ENCODE data around the gene IMPDH1.

The IMPDH1 gene

DNA sequence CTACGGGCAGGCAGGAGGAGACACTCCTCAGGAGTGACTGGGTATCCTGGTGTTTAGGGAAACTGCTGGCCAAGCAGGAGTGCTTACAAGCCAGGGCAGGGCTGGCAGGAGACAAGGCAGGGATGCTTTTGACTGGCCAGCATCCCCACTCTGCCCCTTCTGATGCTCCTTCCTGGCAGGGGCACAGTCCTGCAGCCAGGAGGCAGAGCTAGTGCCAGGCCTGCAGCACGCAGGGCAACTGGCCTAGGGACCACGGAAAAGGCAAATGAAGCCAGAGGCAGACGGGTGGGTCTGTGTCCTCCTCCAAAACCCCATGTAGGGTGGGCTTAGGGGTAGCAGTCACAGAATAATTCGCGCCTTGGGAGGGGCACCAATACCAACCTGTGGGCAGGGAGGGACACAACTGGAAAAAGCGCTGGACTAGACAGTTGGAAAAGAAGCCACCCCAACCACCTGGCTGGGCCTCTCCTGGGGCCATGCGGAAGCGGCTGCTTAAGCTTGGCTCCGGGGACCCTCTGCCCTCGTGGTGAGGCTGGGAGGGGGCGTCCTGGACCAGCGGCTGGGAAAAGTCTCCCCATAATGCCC, 4.8 kb downstream of the IMPDH1 start:
- no peak for DNase-seq

DNA sequence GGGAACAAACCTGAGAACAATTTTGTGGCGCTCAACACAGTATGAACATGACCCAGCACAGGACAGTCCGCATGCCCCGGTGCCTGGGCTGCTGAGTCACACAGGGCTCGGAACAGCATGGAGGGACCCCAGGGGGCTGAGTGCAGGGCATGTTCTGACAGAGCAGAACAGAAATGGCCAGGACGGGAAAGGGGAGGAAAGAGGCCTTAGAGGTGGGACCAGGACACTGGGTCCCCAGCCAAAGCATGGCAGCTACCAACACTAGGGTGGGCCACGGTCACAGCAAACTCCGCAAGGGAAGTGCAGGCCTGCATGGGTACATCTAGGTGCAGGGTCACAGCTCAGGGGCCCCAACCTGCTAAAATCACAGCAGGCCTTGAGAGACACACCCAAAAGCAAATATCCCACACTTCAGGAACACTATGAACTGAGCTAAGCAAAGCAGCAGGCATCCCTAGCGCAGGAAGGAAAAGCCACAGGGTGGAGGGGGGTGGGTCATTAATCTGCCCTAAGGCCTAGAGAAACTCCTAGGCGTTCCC, 5.6 kb downstream of the IMPDH1 start:
- DNase-seq = no peak

DNA sequence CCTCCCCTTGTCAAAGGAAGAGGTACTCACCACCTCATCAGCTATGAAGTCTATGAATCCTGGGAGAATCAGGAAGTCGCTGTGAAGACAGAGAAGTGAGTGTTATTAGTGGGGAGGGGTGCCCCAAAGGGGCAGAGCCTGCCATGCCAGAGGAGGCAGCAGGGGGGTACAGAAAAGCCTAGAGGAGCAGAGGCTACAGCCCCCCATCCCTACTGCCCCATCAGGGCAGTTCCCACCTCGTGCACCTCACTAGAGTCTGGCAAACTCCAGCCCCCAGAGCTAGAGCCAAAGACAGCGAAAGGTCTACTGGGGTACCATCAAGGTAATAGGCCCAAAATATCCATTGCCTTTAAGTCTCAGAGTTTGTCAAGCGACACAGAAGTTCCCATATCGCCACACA, 6.1 kb downstream of the IMPDH1 start:
- DNase-seq = no peak

- DNase-seq = no peak
Measured at GRCh38 chr7:128402356-128402755, 7.4 kb downstream of the IMPDH1 start.

- DNase-seq = no peak
Measured at GRCh38 chr7:128400566-128400965, 9.2 kb downstream of the IMPDH1 start.

- DNase-seq = no peak
Measured at GRCh38 chr7:128399991-128400390, 9.8 kb downstream of the IMPDH1 start.

GRCh38 chr7:128398841-128399135, 11.0 kb downstream of the IMPDH1 start:
- no peak for DNase-seq

DNA sequence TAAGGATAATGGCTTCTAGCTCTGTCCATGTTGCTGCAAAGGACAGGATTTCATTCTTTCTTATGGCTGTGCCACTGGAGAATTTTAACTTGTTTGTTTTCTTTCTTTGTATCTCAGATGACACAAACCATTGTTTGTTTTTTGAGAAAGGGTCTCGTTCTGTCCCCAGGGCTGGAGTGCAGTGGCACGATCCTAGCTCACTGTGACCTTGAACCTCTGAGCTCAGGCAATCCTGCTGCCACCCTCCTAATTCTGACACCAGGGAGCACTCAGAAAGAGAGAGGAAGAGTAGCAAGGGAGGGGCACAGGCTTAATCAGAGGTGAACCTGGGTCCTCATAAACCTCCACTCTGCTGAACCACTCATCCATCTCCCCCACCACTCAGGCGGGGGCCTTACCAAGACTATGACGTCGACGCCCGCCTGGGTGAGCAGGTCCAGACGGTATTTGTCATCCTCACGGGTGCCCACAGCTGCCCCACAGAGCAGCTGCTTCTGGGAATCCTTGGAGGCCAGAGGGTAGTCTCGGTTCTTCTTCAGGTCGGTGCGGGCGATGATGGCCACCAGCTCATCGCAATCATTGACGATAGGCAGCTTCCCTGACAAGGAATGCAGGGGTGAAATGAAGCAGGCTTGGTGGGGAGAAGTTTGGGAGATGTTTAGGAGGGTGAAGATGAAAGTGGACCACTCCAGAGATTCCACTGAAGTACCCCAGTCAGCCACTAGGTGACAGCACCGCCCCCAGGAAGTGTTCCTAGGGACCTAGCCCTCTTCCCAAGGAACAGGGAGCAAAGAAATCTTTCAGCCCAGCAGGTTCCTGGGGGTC, 11.6 kb downstream of the IMPDH1 start:
- no peak for DNase-seq

DNA sequence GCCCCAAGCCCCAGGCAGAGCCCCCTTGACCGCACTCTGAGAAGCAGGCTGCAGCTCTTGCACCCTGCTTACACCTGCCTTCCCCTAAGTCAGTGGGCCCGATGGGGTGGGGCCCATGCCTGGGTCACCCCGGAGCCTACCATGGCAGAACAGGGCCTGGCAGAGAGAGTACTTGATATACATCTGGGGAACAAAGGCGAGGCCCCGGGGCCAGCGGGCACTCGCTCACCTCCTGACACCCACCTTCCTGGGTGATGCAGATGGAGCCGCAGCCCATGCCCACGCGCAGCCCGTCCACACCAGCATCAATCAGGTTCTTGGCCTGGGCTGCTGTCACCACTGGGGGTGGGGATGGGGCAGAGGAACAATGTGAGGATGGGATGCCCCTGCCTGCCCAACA, 13.4 kb downstream of the IMPDH1 start:
- DNase-seq = no peak

GRCh38 chr7:128395748-128396147, 14.0 kb downstream of the IMPDH1 start:
- no peak for DNase-seq

DNA sequence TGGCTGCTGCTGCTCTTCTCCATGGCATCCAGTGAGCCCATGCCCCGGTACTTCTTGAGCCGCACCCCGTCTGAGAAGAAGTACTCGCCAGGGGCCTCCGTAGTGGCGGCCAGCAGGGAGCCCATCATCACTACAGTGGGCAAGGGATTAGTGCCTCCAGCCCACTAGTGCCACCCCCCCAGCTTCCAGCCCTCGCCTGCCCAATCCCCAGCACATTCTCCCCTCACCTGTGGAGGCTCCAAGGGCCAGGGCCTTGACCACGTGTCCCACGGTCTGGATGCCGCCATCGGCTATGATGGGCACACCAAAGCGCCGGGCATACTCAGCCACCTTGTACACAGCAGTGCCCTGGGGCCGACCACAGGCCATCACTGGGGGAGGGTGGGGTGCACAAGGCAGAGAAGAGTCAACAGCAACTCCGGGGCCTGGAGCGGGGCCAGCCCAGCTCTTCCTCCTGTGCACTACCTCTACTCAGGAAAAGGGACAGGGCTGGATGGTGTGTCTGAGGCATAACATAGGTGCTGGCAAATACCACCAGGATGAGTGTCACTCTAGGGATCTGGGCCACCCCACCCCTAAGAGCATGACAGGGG, 14.8 kb downstream of the IMPDH1 start:
- DNase-seq = no peak

DNA sequence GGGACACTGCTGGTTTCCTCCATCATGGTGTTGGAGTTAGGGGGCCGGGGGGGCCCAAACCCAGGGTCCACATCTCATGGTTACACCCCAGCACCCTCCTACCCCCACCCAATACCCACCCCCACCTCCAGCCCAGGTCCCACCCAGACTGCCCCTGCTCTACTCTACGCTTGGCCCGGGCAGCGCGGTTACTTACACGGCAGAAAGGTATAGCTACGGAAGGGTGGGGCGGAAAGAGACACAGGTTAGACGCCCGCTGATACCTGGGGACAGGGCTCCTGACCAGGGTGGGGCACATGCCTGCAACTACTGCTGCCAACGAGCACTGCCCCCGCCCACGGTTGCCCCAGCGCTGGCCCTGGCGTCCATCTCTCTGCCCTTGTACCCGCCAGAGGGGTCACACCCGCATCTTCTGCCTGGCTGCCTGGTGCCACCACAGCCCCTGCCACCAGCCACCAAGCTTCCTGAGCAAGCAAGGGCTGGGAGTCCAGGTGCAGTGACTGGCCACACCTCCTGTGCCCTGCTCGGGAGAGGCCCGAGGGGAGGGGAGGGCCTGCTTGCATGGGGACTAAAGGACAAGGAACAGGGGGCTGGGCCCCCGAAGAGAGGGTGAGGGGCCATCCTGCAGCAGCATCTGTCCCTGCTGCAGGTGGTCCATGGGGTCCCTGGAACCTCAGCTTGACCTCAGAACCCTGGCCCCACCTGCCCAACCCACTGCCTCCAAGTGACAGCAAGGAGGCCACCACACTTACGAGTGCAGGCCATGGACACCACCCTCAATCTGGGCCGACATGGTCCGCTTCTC, 16.1 kb downstream of the IMPDH1 start:
- no peak for DNase-seq

DNA sequence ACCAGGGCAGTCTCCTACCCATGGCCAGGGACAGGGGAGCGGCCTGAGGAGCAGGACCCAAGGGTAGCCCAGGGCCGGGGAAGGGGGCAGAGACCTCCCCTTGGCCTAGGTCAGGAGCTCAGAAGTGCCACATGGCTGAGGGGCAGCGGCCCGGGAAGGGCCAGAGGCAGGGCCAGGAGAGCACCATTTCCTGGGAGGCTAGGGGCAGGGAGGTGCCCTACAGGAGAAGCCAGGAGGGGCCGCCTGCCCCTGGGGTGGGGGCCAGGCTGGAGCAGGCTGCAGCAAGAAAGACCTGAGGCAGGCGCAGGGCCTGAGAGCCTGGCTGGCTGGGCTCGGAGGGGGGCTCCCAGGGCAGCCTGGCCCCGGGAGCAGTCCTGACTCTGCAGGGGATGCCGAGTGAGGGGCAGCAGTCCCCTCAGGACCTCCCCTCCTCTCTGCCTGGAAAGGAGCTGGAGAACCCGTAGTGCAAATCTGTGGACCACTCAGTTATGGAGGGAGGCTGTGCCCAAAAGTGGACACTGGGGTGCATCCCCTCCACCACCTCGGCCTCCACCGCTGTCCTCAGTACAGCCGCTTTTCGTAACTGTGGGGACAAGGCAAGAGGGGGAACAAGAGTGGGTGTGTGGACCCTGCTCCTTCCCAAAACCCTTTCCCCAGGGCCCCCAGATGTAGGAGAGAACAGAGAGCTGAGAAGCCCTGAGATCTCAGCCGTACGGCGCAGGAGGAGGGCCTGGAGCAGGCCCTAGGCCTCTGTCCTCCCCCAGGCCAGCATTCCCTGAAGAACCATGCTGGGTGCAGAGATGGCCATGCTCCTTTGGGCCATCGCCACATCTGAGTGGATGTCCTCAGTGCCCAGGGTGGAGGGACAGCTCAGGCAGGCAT, 17.1 kb downstream of the IMPDH1 start:
- DNase-seq = no peak

- no peak for DNase-seq
Measured at GRCh38 chr7:128391805-128392204, 18.0 kb downstream of the IMPDH1 start.

- no peak for DNase-seq
Measured at GRCh38 chr7:128390871-128391565, 18.8 kb downstream of the IMPDH1 start.

- DNase-seq = no peak
Measured at GRCh38 chr7:128389618-128390329, 20.0 kb downstream of the IMPDH1 start.

- DNase-seq = no peak
Measured at GRCh38 chr7:128389085-128389617, 20.6 kb downstream of the IMPDH1 start.

- no peak for DNase-seq
Measured at GRCh38 chr7:128388145-128388485, 21.7 kb downstream of the IMPDH1 start.

- DNase-seq = peak; percentile 51
Measured at GRCh38 chr7:128387216-128388144, 22.3 kb downstream of the IMPDH1 start.

Data from NCI-H2081 treated with DMSO at 0.1 percent for 48 hours (cell line).